ENCODE measurements around the gene ARAP1.
A peak's percentile ranks its signal among the peaks of the same experiment; 100 is the strongest.

ARAP1 gene

DNA sequence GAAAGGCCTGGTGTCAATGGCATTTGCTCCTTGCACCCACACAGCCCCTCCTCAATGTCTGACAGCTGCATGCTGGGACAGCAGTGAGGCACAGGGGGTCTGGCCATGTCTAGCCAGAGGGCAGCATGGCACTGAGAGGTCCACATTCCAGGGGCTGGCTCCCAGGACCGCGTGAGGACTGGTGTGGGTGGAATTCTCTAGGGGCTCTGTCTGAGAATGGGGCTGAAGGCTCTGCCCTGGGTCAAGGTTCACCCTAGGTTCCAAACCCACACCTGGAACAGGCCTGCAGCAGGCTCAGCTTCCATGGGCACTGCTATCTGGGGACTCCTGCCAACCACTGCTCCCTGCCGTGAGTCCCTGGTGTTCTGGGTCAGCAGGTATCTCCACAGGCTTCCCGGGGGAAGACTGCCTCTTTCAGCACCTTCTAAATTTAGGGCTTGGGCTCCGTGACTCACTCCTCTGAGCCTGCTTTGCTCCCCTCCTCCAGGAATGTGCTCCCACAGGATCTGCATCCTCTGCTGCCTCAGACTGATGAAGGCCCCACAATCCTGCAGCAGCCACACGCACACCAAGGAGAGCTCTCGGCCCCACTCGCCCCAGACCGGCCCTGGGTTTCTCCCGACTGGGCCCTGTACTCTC lies 37.4 kb upstream of the ARAP1 start:
- no peaks in the 10 kb centered on the region for H3K27me3 ChIP-seq (ENCODE audit: insufficient read depth, low read length, poor library complexity, severe bottlenecking)

DNA sequence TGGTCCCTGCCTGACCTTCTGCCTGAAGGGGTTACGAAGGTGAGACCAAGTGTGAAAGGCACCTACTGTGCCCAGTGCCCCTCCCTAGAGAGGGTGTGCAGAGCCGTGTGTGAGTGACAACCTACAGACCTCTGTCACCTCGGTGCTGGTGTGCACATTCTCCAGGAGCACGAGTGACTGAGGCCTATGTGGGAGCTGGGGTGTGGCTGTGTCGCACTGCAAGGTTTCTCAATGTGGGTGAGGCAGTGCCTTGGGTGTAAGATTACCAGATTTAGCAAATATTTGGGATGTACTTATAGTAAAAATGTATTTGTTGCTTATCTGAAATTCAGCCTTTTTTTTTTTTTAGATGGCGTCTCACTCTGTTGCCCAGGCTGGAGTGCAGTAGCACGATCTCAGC lies 36.0 kb upstream of the ARAP1 start:
- H3K79me2 ChIP-seq (ENCODE audit: insufficient read depth, low read length), result peaks cover 10% of the 10 kb centered on the region
- H2AFZ ChIP-seq (ENCODE audit: low read length), result no peak overlapping the region
- H3K36me3 ChIP-seq (ENCODE audit: insufficient read depth, low read length), result no peaks in the 10 kb centered on the region
- peak overlapping the region; percentile 39 for H3K4me2 ChIP-seq (ENCODE audit: low read depth, low read length, poor library complexity, severe bottlenecking)
- H3K27me3 ChIP-seq (ENCODE audit: insufficient read depth, low read length, poor library complexity, severe bottlenecking), result no peaks in the 10 kb centered on the region
- no peaks in the 10 kb centered on the region for H3K9me3 ChIP-seq (ENCODE audit: insufficient read depth, low read depth, low read length)
- H3F3A ChIP-seq (ENCODE audit: low read depth), result no peaks in the 10 kb centered on the region
- H3K4me3 ChIP-seq (ENCODE audit: low read length, poor library complexity, severe bottlenecking), result no peak overlapping the region
- H4K20me1 ChIP-seq (ENCODE audit: insufficient read depth, low read length, poor library complexity, severe bottlenecking), result no peaks in the 10 kb centered on the region
- no peak overlapping the region for H3K9ac ChIP-seq (ENCODE audit: low read depth, low read length, poor library complexity, severe bottlenecking)
- peaks cover 35% of the 10 kb centered on the region for H3K4me1 ChIP-seq (ENCODE audit: insufficient read depth, low read length, poor library complexity, severe bottlenecking)
- no peaks in the 10 kb centered on the region for H3K9me2 ChIP-seq (replicated peaks; ENCODE audit: low read depth, low read length)
- TF ChIP-seq EZH2phosphoT487 (IDR thresholded peaks at IDR 0.05; ENCODE audit: borderline replicate concordance), result no peak
- TF ChIP-seq, protein P1, sequence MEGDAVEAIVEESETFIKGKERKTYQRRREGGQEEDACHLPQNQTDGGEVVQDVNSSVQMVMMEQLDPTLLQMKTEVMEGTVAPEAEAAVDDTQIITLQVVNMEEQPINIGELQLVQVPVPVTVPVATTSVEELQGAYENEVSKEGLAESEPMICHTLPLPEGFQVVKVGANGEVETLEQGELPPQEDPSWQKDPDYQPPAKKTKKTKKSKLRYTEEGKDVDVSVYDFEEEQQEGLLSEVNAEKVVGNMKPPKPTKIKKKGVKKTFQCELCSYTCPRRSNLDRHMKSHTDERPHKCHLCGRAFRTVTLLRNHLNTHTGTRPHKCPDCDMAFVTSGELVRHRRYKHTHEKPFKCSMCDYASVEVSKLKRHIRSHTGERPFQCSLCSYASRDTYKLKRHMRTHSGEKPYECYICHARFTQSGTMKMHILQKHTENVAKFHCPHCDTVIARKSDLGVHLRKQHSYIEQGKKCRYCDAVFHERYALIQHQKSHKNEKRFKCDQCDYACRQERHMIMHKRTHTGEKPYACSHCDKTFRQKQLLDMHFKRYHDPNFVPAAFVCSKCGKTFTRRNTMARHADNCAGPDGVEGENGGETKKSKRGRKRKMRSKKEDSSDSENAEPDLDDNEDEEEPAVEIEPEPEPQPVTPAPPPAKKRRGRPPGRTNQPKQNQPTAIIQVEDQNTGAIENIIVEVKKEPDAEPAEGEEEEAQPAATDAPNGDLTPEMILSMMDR (conservative IDR thresholded peaks at IDR 0.05; ENCODE audit: low read length), result no peak

More for the DNA sequence above, 37.4 kb upstream of the ARAP1 start:
- no peaks in the 10 kb centered on the region for H4K20me1 ChIP-seq (ENCODE audit: insufficient read depth, low read length, poor library complexity, severe bottlenecking)
- peaks cover 40% of the 10 kb centered on the region for H3K4me1 ChIP-seq (ENCODE audit: insufficient read depth, low read length, poor library complexity, severe bottlenecking)
- H3K9ac ChIP-seq (ENCODE audit: low read depth, low read length, poor library complexity, severe bottlenecking), result no peak overlapping the region
- peak overlapping the region; percentile 49 for H3K4me2 ChIP-seq (ENCODE audit: low read depth, low read length, poor library complexity, severe bottlenecking)
- no peak overlapping the region for H3K4me3 ChIP-seq (ENCODE audit: low read length, poor library complexity, severe bottlenecking)
- H2AFZ ChIP-seq (ENCODE audit: low read length), result no peak overlapping the region
- no peaks in the 10 kb centered on the region for H3K9me2 ChIP-seq (replicated peaks; ENCODE audit: low read depth, low read length)
- no peaks in the 10 kb centered on the region for H3F3A ChIP-seq (ENCODE audit: low read depth)
- H3K36me3 ChIP-seq (ENCODE audit: insufficient read depth, low read length), result no peaks in the 10 kb centered on the region
- TF ChIP-seq, protein P1 (conservative IDR thresholded peaks at IDR 0.05; ENCODE audit: low read length), result no peak
- no peak for TF ChIP-seq EZH2phosphoT487 (IDR thresholded peaks at IDR 0.05; ENCODE audit: borderline replicate concordance)
- H3K9me3 ChIP-seq (ENCODE audit: insufficient read depth, low read depth, low read length), result no peaks in the 10 kb centered on the region
- peaks cover 10% of the 10 kb centered on the region for H3K79me2 ChIP-seq (ENCODE audit: insufficient read depth, low read length)

- Histone ChIP-seq H3K27me3 (ENCODE audit: insufficient read depth, low read length, poor library complexity, severe bottlenecking) (no peaks in the 10 kb centered on the region), H3K4me1 (ENCODE audit: insufficient read depth, low read length, poor library complexity, severe bottlenecking) (peaks cover 32% of the 10 kb centered on the region), H3K9me2 (replicated peaks; ENCODE audit: low read depth, low read length) (no peaks in the 10 kb centered on the region), H3K4me3 (ENCODE audit: low read length, poor library complexity, severe bottlenecking) (no peak overlapping the region), H4K20me1 (ENCODE audit: insufficient read depth, low read length, poor library complexity, severe bottlenecking) (no peaks in the 10 kb centered on the region), H3K36me3 (ENCODE audit: insufficient read depth, low read length) (no peaks in the 10 kb centered on the region), H3F3A (ENCODE audit: low read depth) (no peaks in the 10 kb centered on the region), H3K4me2 (ENCODE audit: low read depth, low read length, poor library complexity, severe bottlenecking) (peak overlapping the region; percentile 39), H3K9me3 (ENCODE audit: insufficient read depth, low read depth, low read length) (no peaks in the 10 kb centered on the region), H3K79me2 (ENCODE audit: insufficient read depth, low read length) (peaks cover 4% of the 10 kb centered on the region), H3K9ac (ENCODE audit: low read depth, low read length, poor library complexity, severe bottlenecking) (no peak overlapping the region), H2AFZ (ENCODE audit: low read length) (no peak overlapping the region)
- TF ChIP-seq, protein P1 (conservative IDR thresholded peaks at IDR 0.05; ENCODE audit: low read length), result peak; percentile 42
- no peak for TF ChIP-seq EZH2phosphoT487 (IDR thresholded peaks at IDR 0.05; ENCODE audit: borderline replicate concordance)
These were observed 35.3 kb upstream of the ARAP1 start for GRCh38 chr11:72787216-72788104.

Data from Loucy (cell line).